NCI-H524 treated with DMSO at 0.1 percent for 48 hours (cell line): ENCODE results near the gene NPIPB6.
A peak's percentile ranks its signal among the peaks of the same experiment; 100 is the strongest.

Source experiments
- DNase-seq: peaks from one replicate; lab custom pipeline; 2025; lab: John Stamatoyannopoulos, UW

The NPIPB6 gene

GRCh38 chr16:28298511-28298878 lies 64.8 kb downstream of the NPIPB6 start:
- DNase-seq, result peak; percentile 19

DNA sequence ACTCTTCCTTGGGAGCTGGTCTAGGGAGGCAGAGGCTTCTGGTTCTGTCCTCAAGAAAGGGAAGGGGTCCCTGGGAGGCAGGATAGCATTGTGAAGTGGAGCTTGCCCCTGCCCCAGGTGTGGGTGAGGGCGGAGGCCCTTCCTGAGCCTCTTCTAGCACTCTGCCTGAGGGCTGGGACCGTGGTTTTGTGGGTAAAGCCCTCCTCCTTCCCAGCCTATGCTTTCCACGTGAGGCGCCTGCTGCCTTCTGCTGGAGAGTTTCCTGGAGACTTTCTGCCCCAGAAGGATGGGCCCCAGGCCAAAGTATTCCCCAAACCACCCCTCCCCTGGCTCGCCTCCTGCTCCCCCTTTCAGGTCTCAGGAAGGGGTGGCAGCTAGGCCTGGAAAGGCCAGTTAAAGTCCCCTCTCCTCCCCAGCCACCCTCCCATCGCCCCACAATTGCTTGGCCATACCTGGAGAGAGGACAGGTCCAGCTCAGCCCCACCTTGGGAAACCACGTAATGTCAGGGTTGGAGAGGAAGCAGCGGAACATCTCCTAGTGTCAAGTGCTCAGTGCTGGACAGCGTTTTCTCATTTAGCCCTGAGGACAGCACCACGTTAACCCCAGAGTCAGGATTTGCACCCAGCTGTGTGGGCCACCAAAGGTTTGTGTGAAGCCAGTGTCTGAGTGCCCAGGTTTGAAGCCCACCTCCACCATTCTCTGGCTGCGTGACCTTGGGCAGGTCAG lies 65.4 kb downstream of the NPIPB6 start:
- no peak for DNase-seq

DNA sequence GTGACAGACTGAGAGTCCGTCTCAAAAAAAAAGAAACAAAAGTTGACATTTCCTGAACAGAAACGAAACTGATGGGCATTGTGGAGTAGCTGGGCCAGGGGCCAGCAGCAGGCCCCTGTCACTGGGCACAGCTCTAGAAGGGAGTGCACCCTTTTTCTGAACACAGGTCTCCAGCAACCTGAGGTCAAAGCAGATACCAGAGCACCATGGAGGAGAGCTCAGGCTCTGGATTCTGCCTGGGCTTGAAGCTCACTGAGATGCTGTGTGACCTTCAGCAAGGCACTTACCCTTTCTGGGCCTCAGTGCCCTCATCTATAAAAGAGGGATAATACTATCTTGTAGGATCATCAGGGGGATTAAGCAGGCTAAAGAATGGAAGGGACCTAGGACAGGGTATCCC lies 66.0 kb downstream of the NPIPB6 start:
- DNase-seq, result no peak

- DNase-seq, result no peak
Measured at GRCh38 chr16:28295276-28295675, 68.0 kb downstream of the NPIPB6 start.

- no peak for DNase-seq
Measured at GRCh38 chr16:28294201-28294600, 69.1 kb downstream of the NPIPB6 start.

GRCh38 chr16:28293601-28293960 lies 69.7 kb downstream of the NPIPB6 start:
- no peak for DNase-seq

DNA sequence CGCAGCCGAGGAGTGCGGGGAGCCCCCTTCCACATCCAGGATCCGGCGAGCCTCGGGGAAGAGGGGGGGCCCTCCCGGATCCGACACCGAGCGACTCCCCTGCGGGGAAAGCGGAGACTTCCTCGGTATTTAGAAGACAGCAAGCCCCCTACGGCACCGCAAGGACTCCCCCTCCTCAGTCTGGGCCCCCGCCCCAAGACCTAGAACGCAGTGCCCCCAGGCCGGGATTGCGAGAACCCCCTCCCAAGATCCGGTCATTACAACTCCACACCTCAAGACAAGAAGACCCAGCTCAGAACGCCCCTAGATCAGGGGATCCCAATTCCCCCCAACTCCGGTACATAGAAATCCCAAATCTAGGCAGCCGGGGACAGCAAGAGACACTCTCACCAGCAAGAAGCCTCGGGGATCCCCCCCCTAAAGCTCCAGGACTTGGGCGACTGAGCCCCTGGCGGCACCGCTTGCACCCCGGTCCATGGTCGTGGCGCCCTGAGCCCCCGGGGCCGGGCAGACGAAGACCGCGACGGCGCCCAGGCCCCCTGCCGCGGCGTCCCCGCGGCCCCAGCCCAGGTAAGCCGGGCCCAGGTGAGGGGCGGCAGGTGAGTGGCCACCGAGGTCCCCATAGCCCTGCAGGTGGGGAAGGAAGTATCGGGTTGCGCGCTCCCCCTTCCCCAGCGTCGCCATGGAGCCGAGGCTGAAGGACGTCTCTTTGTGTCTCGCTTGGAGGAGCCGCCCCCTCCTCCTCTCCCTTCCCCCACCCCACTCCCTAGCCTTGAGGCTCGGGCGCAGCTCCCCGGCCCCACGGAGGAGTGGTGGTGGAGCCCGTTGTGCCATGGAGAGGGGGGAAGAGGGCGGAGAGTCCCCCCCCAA lies 70.3 kb downstream of the NPIPB6 start:
- DNase-seq, result no peak
